Measurements from ENCODE around the gene SHE.
"Not testable (repeated sequence)": the region's sequence is repeated elsewhere in the genome, so short reads cannot be mapped to it uniquely, and the experiment has no call there.

The SHE gene

GRCh38 chr1:154514066-154514553 is 11.9 kb upstream of the SHE start:
- no peak for DNase-seq (ENCODE audit: low read depth in 2 of 2, low spot score in 1 of 2)

GRCh38 chr1:154512760-154513159 is 10.5 kb upstream of the SHE start:
- no peak for DNase-seq (ENCODE audit: low read depth in 2 of 2, low spot score in 1 of 2)

- no peak for DNase-seq (ENCODE audit: low read depth in 2 of 2, low spot score in 1 of 2)
These were observed 1.7 kb upstream of the SHE start for GRCh38 chr1:154503898-154504297.

GRCh38 chr1:154502744-154503115 is 518 bp upstream of the SHE start:
- no peak for DNase-seq (ENCODE audit: low read depth in 2 of 2, low spot score in 1 of 2)

GRCh38 chr1:154501423-154502065 is 668 bp downstream of the SHE start:
- no peak for DNase-seq (ENCODE audit: low read depth in 2 of 2, low spot score in 1 of 2)

GRCh38 chr1:154500533-154500932 is 1.7 kb downstream of the SHE start:
- no peak for DNase-seq (ENCODE audit: low read depth in 2 of 2, low spot score in 1 of 2)

GRCh38 chr1:154499446-154499845 is 2.8 kb downstream of the SHE start:
- no peak for DNase-seq (ENCODE audit: low read depth in 2 of 2, low spot score in 1 of 2)

GRCh38 chr1:154497026-154497806 is 5.0 kb downstream of the SHE start:
- no peak for DNase-seq (ENCODE audit: low read depth in 2 of 2, low spot score in 1 of 2)

- no peak for DNase-seq (ENCODE audit: low read depth in 2 of 2, low spot score in 1 of 2)
These were observed 5.8 kb downstream of the SHE start for GRCh38 chr1:154496383-154496782.

- no peak for DNase-seq (ENCODE audit: low read depth in 2 of 2, low spot score in 1 of 2)
These were observed 6.5 kb downstream of the SHE start for GRCh38 chr1:154495496-154496273.

- no peak for DNase-seq (ENCODE audit: low read depth in 2 of 2, low spot score in 1 of 2)
These were observed 8.9 kb downstream of the SHE start for GRCh38 chr1:154493276-154493675.

- no peak for DNase-seq (ENCODE audit: low read depth in 2 of 2, low spot score in 1 of 2)
These were observed 10.1 kb downstream of the SHE start for GRCh38 chr1:154492115-154492514.

- DNase-seq (ENCODE audit: low read depth in 2 of 2, low spot score in 1 of 2): no peak
These were observed 11.9 kb downstream of the SHE start for GRCh38 chr1:154490317-154490716.

GRCh38 chr1:154489695-154490274 is 12.4 kb downstream of the SHE start:
- DNase-seq (ENCODE audit: low read depth in 2 of 2, low spot score in 1 of 2): no peak

- DNase-seq (ENCODE audit: low read depth in 2 of 2, low spot score in 1 of 2): no peak
These were observed 13.3 kb downstream of the SHE start for GRCh38 chr1:154488922-154489321.

GRCh38 chr1:154486756-154487155 is 15.5 kb downstream of the SHE start:
- DNase-seq (ENCODE audit: low read depth in 2 of 2, low spot score in 1 of 2): not testable (repeated sequence)

GRCh38 chr1:154485910-154486496 is 16.2 kb downstream of the SHE start:
- DNase-seq (ENCODE audit: low read depth in 2 of 2, low spot score in 1 of 2): no peak

GRCh38 chr1:154485106-154485505 is 17.1 kb downstream of the SHE start:
- DNase-seq (ENCODE audit: low read depth in 2 of 2, low spot score in 1 of 2): no peak

- no peak for DNase-seq (ENCODE audit: low read depth in 2 of 2, low spot score in 1 of 2)
These were observed 18.0 kb downstream of the SHE start for GRCh38 chr1:154483941-154484803.

- DNase-seq (ENCODE audit: low read depth in 2 of 2, low spot score in 1 of 2): no peak
These were observed 21.2 kb downstream of the SHE start for GRCh38 chr1:154481053-154481452.
